EL (cell line): ENCODE data around the gene DENND1A.
"Not testable (repeated sequence)": the region's sequence is repeated elsewhere in the genome, so short reads cannot be mapped to it uniquely, and the experiment has no call there.

Experiments used
- DNase-seq: peaks from one replicate; pipeline ENCODE4 v3.0.0-alpha.2; 2016

Gene DENND1A

DNA sequence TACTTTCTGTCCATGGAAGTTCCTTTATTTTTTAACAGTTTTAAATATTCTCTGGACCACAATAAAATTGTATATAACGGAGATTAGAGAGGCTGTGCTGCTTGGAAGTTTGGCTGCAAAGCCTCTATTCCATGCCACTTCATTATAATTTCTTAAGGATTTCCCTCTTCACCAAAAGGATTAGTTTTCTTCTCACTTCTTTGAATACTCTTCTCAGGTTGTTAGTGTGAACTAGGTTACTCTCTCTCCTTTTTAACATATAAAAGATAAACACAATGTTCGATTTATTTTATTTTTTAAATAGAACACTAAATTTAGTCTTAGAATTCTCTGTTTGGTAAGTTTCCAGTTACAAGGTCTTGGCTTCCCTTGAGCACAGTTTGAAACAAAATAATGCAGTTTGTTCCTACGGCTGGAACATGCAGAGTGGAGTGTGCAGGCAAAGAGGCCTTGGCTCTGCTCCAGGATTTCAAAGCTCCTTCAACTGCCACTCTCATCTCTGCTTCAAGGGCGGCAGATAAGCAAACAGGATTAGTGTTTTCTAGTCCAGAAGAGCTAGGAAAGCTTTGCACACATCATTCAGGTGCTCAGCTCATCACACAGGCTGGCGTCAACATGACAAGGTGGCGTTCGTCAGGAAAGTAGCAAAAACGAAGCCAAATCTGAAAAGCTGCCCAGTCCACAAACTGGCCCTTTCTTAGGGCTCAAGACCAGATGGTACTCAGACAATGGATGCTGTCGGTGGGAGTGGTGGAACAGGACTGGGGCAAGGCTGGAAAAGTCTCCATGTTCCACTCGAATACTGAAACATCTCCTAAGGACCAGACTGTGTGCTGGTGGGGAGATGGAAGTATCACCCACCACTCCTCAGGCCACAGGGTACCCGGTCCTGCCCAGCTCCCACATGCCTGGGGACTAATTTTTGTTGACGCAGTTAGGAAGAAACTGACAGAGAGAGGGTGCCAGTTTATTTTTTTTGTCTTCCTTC, 287.3 kb downstream of the DENND1A start:
- no peak for DNase-seq

DNA sequence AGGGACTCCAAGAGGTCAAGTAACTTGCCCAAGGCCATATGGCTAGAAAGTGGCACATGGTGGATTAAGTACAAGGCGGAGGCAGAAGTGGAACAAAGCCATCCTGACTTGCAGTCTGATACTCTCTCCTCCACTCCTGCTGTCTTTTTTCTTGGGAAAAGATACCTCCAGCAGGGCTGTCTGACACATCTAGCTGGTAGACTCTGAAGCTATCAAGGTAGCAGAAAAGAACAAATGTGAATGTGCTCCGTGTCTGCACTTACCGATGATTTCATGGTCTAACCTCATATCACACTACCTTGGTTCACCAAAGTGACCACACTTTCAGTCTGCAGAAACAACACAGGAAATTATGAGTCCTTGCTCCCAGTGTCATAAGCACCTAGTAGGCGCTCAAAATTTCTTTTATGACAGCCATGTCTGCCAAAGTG, 289.1 kb downstream of the DENND1A start:
- no peak for DNase-seq

DNA sequence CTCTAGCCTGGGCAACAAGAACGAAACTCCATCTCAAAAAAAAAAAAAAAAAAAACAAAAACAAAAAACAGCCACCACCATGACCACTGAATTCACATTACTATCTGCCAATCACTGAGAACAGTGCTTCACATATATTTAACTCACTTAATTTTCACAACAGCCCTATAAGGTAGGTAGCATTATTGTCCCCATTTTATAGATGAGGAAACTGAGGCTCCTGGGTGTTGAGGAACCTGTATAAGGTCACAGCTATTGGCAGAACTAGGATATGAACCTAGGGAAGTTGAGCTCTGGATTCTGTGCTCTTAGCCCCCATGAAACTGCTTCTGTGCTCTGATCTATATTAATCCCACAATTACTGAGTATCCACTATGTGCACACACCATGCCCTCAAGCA, 290.2 kb downstream of the DENND1A start:
- no peak for DNase-seq

DNA sequence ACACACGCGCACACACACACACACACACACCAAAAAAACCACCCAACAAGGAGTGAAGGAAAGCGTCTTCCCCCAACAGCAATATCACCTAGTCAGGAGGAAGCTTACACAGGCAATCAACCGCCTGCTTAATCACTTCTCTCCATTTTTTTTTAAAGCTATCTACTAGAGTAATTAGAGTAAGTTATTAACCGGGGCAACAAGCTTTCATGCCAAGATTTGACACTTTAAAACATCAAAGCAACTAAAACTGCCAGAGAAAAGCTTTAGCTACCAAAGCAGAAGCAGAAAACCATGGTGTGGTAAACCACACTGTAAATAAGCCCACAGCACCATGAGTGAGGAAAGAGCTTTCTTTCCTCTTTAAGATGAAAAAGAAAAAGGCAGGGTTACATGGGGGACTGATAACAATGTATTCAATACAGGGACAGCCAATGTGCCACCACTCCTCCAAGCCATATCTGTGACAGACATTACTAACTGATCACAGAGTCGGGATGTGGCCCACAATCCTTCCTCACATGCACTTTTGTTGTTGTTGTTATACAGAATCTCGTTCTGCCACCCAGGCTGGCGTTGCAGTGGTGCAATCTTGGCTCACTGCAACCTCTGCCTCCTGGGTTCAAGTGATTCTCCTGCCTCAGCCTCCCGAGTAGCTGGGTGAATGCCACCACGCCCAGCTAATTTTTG, 291.8 kb downstream of the DENND1A start:
- no peak for DNase-seq

GRCh38 chr9:123637606-123637944, 292.4 kb downstream of the DENND1A start:
- no peak for DNase-seq

DNA sequence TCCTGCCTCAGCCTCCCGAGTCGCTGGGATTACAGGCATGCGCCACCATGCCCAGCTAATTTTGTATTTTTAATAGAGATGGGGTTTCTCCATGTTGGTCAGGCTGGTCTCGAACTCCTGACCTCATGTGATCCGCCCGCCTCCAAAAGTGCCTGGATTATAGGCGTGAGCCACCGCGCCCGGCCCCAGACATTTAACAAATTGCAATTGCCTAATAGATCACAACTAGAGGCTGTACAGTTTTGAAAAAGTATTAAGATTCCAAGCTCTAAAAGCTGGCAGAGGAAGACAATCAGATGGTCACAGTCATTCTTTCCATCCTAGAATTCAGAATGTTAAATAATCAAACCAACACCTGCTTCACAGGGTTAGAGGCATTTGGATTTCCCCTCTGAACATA, 293.1 kb downstream of the DENND1A start:
- not testable (repeated sequence) for DNase-seq

DNA sequence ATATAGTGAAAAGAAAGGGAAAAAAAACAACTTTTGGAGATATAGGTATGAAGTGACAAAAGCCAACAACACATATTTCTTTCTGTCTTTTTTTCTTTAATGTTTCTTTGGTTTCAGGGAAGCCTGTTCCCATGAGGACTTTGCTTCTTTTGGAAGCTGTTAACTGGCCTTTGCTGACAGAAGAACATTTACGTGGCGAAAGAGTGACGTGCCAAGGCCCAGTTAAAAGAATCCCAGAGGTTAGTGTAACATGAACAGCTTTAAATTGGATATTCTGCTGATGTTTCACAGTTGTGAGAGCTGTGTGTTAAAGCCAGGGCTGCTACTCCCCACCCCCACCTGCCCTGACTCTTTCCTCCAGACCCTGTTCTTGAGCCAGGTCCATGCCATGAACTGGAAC, 298.1 kb downstream of the DENND1A start:
- DNase-seq: no peak

GRCh38 chr9:123630233-123630632, 299.7 kb downstream of the DENND1A start:
- DNase-seq: no peak

DNA sequence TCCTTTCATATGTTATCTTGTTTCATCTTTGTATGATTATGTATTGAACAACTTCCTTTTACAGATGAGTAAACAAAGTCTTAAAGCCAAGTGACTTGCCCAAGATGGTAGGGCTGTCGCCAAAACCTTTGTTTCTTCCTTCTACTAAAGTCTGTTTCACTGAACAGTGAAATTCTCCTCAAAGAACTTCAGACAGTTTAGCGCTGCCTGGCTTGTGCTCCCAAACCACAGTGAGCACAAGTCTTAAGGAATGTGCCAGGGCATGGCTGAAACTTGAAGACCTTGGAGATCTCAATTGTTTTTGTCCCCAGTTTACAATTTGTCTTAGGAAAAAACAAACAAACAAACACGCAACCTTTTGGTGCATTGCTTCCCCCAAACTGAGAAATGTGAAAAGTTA, 300.4 kb downstream of the DENND1A start:
- DNase-seq: no peak

- no peak for DNase-seq
These were observed 307.1 kb downstream of the DENND1A start for GRCh38 chr9:123622711-123623241.

DNA sequence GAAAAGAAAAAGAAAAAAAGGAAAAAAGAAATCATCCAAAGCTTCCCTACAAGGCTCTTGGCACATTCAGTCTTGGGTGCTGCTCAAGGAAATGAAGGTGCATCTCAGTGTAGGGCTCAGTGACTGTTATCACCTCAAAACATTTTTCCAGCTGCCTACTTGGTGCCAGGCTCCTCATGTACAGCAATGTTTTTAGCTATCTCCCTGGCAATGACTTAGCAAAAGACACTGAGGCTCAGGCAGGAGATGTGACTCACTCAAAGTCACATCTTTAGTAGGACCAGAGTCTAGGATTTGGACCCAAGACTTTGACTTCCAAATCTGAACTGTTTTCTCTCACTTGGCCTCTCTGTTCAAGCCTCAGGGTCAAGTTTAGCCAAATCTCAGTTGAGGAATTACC, 309.7 kb downstream of the DENND1A start:
- no peak for DNase-seq

DNA sequence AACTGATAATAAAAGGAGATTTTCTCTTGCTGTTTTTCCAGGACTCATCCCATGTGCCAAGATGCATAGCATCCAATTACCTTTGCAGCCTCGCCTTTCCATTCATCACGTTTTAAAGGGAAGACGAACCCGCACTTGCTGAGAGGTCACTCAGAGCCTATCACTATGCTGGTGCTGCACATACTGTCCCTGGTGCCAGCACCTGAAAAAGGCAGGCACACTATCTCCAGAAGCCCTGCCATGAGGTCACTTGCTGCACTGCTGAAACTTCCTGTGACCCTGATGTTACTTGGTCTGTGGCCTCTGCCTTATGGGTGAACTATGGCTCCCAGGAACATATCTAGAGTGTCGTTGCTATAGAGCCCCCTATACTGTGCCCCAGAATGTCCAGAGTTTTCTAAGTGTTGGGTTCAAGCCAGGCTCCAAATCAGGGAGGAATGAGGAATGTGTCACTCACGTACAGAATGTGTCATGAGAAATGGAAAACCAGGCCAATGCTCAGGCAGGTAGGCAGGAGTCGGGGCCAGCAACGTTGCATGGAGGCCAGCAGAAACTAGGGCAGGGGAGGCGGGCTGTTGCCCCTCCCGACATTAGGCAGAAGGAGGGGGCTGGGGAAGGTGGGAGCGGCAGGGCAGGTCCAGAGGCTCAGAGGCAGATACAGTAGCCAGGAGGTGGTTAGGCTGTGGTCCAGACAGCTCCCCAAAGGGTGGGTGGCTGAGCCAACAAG, 311.8 kb downstream of the DENND1A start:
- no peak for DNase-seq

GRCh38 chr9:123617286-123617685, 312.6 kb downstream of the DENND1A start:
- no peak for DNase-seq

DNA sequence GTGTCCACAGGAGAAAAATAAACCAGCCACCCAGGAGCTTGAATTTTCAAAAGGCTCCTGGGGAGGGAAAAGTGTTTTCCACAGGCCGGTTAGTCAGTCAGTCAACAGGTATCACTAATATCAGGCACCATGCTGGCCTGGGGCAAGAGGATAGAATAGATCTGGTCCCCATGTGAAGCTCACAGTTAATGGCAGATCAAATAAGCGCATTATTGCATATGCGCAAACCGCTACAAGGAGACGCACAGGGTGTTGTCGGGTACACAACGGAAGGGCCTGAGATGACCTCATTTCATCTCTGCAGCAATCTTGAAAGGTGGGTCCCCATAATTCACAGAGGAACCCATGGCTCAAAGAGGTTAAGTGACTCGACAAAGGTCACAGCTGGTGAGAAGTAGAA, 313.2 kb downstream of the DENND1A start:
- no peak for DNase-seq

- no peak for DNase-seq
These were observed 314.5 kb downstream of the DENND1A start for GRCh38 chr9:123615381-123615780.

DNA sequence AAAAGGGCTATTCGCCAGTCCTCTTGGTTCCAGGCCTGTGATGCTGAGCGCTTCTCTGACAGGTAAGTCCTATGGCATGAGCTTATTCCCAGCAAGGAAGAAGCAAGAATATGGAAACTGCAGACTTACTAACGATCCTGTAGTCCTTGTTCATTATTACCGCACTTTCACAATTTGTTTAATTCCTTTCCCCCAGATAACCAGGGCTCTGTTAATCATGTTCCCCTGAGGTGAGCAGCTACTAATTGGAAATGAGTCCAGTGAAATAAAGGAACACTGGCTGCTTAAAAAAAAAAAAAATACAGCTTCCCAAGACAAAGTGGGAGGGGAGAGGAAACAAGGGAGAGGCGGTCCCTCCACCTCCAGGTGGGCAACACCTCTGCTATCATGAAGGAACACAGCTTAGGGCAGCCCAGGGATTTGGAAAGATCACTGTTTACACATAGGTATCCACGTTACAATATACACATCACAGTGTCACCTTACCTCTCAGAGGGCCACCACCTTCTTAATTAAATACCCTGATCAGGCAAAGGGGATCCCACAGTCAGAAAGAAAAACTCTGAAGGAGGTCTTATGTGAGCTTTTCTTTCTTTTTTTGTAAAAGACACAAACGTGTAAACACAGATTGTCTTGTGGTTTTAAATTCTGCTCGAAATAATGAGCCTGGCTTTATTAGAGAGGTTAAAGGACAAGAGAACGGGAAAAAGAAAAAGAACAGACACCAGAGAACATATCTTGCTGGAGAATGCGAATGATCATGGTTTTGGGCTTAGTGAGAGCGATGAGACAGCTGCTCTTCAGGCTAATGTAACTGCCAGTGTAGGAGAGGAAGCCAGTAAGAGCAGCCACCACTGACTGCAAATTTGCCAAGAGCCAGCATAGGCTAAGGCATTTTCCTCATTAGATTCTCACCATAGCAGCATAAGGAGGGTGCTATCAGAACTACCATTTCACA, 315.3 kb downstream of the DENND1A start:
- no peak for DNase-seq

DNA sequence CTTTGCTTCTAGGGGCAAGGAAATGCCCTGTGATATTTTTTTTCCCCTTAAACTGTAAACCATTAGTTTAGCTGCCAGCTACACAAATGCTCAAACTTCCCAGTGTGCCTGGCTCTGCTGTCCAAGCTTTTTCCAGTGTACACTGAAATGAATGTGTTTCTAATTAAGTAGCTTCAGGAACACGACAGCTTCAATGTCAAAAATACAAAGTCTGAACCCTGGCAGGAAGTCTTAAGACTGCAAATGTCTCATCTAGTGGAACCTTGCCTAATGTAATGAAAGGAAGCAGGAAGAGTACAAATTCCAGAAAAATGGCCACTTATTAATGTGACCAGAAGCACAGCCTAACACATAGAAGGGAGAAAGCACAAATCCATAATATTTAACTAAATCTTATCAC, 318.7 kb downstream of the DENND1A start:
- DNase-seq: peak; percentile 7

- DNase-seq: no peak
These were observed 320.1 kb downstream of the DENND1A start for GRCh38 chr9:123609844-123610243.

- DNase-seq: no peak
These were observed 321.8 kb downstream of the DENND1A start for GRCh38 chr9:123608104-123608503.

DNA sequence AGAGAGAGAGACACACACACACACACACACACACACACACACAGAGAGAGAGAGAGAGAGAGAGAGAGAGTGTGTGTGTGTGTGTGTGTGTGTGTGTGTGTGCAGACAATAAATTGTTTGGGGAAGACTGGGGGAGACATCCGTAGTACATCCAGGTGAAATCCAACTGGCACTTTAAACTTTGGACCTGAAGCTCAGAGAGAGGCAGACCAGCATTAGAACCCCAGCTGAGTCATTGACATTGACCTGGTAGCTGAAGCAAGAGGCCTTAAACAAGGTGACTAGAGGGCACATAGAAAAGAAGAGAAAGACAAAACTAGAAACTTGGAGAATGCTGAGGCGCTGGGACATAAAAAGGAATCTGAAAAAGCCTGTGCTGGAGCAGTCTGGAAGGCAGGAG, 322.4 kb downstream of the DENND1A start:
- DNase-seq: no peak

GRCh38 chr9:123606141-123606540, 323.8 kb downstream of the DENND1A start:
- DNase-seq: no peak

DNA sequence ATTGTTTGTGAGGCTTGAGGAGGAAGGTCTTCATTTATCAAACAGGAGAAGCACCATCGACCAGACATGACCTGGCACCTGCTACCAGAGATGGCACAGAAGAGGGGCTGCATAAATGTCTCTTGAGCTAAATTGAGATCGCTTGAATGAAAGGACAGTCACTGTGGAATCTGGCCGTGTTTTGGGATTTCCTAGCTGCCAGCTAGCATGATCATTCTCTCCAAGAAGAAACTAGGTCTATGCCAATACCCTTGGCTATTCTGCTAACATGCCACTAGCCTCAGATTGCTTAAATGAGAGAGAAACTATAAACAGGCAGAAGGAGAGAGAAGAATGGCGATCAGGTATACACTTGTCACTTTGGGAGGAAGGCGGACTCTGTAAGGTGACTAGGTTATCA, 324.6 kb downstream of the DENND1A start:
- DNase-seq: no peak
